IPS-18c (cell line): Measurements from ENCODE around the gene WIPF3.

Source experiments
- H3K4me3 ChIP-seq: 2 replicates; pipeline ENCODE4 v1.7.0; 2013; ENCODE audit warnings: low read depth, mild to moderate bottlenecking, low read length, moderate library complexity; ENCODE audit not compliant: insufficient read depth
- H3K9me3 ChIP-seq: one replicate; pipeline ENCODE4 v1.6.1; 2013; ENCODE audit warnings: mild to moderate bottlenecking, low read length, moderate library complexity; ENCODE audit not compliant: control insufficient read depth, insufficient read depth

The WIPF3 gene

GRCh38 chr7:29805886-29806207 lies 461 bp upstream of the WIPF3 start:
- Histone ChIP-seq H3K9me3 (no peaks in the 10 kb centered on the region), H3K4me3 (peak overlapping the region; percentile 73; the same call in 1 of the 2 replicates)

- H3K4me3 ChIP-seq = peak overlapping the region; percentile 73
- H3K9me3 ChIP-seq = no peaks in the 10 kb centered on the region
These were observed 910 bp downstream of the WIPF3 start for GRCh38 chr7:29806995-29807841.

- no peak overlapping the region; the same call in 1 of the 2 replicates for H3K4me3 ChIP-seq
- H3K9me3 ChIP-seq = no peaks in the 10 kb centered on the region
These were observed 1.9 kb downstream of the WIPF3 start for GRCh38 chr7:29808075-29808801.

GRCh38 chr7:29809533-29810155 lies 3.3 kb downstream of the WIPF3 start:
- H3K4me3 ChIP-seq = no peak overlapping the region
- H3K9me3 ChIP-seq = no peaks in the 10 kb centered on the region

GRCh38 chr7:29810297-29810696 lies 4.0 kb downstream of the WIPF3 start:
- no peak overlapping the region for H3K4me3 ChIP-seq
- no peaks in the 10 kb centered on the region for H3K9me3 ChIP-seq

- Histone ChIP-seq H3K4me3 (no peak overlapping the region), H3K9me3 (no peaks in the 10 kb centered on the region)
These were observed 4.6 kb downstream of the WIPF3 start for GRCh38 chr7:29810813-29811482.

- H3K9me3 ChIP-seq = no peaks in the 10 kb centered on the region
- no peak overlapping the region for H3K4me3 ChIP-seq
These were observed 5.3 kb downstream of the WIPF3 start for GRCh38 chr7:29811586-29811985.

- H3K4me3 ChIP-seq = no peak overlapping the region
- no peaks in the 10 kb centered on the region for H3K9me3 ChIP-seq
These were observed 6.0 kb downstream of the WIPF3 start for GRCh38 chr7:29812185-29812876.

GRCh38 chr7:29815181-29816105 lies 9.1 kb downstream of the WIPF3 start:
- no peaks in the 10 kb centered on the region for H3K9me3 ChIP-seq
- no peak overlapping the region for H3K4me3 ChIP-seq

GRCh38 chr7:29818308-29818707 lies 12.0 kb downstream of the WIPF3 start:
- Histone ChIP-seq H3K4me3 (no peak overlapping the region), H3K9me3 (no peaks in the 10 kb centered on the region)

GRCh38 chr7:29825775-29826529 lies 19.6 kb downstream of the WIPF3 start:
- H3K9me3 ChIP-seq = no peaks in the 10 kb centered on the region
- peak overlapping the region; percentile 26; the same call in 1 of the 2 replicates for H3K4me3 ChIP-seq

- Histone ChIP-seq H3K4me3 (no peak overlapping the region), H3K9me3 (no peaks in the 10 kb centered on the region)
These were observed 20.2 kb downstream of the WIPF3 start for GRCh38 chr7:29826530-29826822.

GRCh38 chr7:29826904-29827303 lies 20.6 kb downstream of the WIPF3 start:
- no peak overlapping the region for H3K4me3 ChIP-seq
- H3K9me3 ChIP-seq = no peaks in the 10 kb centered on the region

- no peaks in the 10 kb centered on the region for H3K9me3 ChIP-seq
- H3K4me3 ChIP-seq = no peak overlapping the region
These were observed 25.4 kb downstream of the WIPF3 start for GRCh38 chr7:29831705-29832104.

GRCh38 chr7:29833929-29834328 lies 27.6 kb downstream of the WIPF3 start:
- no peaks in the 10 kb centered on the region for H3K9me3 ChIP-seq
- no peak overlapping the region for H3K4me3 ChIP-seq

GRCh38 chr7:29835718-29836117 lies 29.4 kb downstream of the WIPF3 start:
- Histone ChIP-seq H3K4me3 (no peak overlapping the region), H3K9me3 (no peaks in the 10 kb centered on the region)
